Caco-2 (cell line): Measurements from ENCODE around the gene OXSR1. TPM values are rescaled to one million over a fixed set of nuclear protein-coding genes. Genes with fewer than 3 reads are reported as not detected.

Experiments used
- BruUV-seq: library from RNA; stranded (reverse); fragments of 400-500 nt; replicated peaks from 2 replicates; lab custom pipeline; 2021; lab: Mats Ljungman, UMichigan
- CTCF ChIA-PET: fragments of 300-600 bp; sonication (Branson Sonifier 250); formaldehyde crosslinking; loops from one replicate; lab custom pipeline; 2022; ENCODE audit warnings: antibody characterized with exemption; lab: Charles Lee
- POLR2A ChIA-PET: fragments of 300-600 bp; sonication (Branson Sonifier 250); formaldehyde crosslinking; loops from one replicate; lab custom pipeline; 2022; ENCODE audit warnings: antibody characterized with exemption; lab: Charles Lee
- DNase-seq, 2 experiments: peaks; one replicate each; pipeline versions ENCODE4 v3.0.0 to v3.0.0-alpha.2; 2020 to 2022
- H3K27me3 ChIP-seq: replicated peaks from 2 replicates; pipeline ENCODE4 v1.6.0; 2011; ENCODE audit warnings: low read length; ENCODE audit not compliant: control insufficient read depth, insufficient read depth
- H3K36me3 ChIP-seq: 2 replicates; pipeline ENCODE4 v1.5.1; 2011; ENCODE audit warnings: low read length; ENCODE audit not compliant: control insufficient read depth, insufficient read depth
- H3K4me1 ChIP-seq: fragments of 250-450 bp; sonication (Bioruptor Pico); 2 replicates; pipeline ENCODE4 v1.5.1; 2020; ENCODE audit warnings: mild to moderate bottlenecking
- H3K4me3 ChIP-seq: 2 replicates; pipeline ENCODE4 v1.5.1; 2011; ENCODE audit warnings: low read depth, mild to moderate bottlenecking, control low read depth, low read length
- H3K9me3 ChIP-seq: fragments of 250-450 bp; sonication (Bioruptor Pico); 2 replicates; pipeline ENCODE4 v1.5.1; 2020; ENCODE audit warnings: mild to moderate bottlenecking, moderate library complexity
- H3K27ac Mint-ChIP-seq: one replicate; pipeline ENCODE4 v1.8.0; 2022; ENCODE audit warnings: mixed read lengths; ENCODE audit not compliant: unreplicated experiment
- H3K27me3 Mint-ChIP-seq: one replicate; pipeline ENCODE4 v1.8.0; 2022; ENCODE audit warnings: mixed read lengths; ENCODE audit not compliant: insufficient read depth, unreplicated experiment
- H3K36me3 Mint-ChIP-seq: one replicate; pipeline ENCODE4 v1.8.0; 2022; ENCODE audit warnings: mild to moderate bottlenecking, mixed read lengths; ENCODE audit not compliant: insufficient read depth, unreplicated experiment
- H3K4me1 Mint-ChIP-seq: one replicate; pipeline ENCODE4 v1.8.0; 2022; ENCODE audit warnings: low read depth, mixed read lengths; ENCODE audit not compliant: unreplicated experiment
- H3K4me3 Mint-ChIP-seq: one replicate; pipeline ENCODE4 v1.8.0; 2022; ENCODE audit warnings: mild to moderate bottlenecking, moderate library complexity, mixed read lengths; ENCODE audit not compliant: unreplicated experiment
- H3K9me3 Mint-ChIP-seq: one replicate; pipeline ENCODE4 v1.8.0; 2022; ENCODE audit warnings: mixed read lengths; ENCODE audit not compliant: unreplicated experiment
- intact Hi-C: fragments of 100-400 bp; cut with micrococcal nuclease; formaldehyde crosslinking; loops from one replicate; pipeline ENCODE4 v1.10.0; 2022; ENCODE audit not compliant: unreplicated experiment
- total RNA-seq: library from RNA; stranded (reverse); gene quantifications from 2 replicates; pipeline ENCODE4 v1.2.3, GENCODE V29; 2022
- TF ChIP-seq, protein P1 (sequence below), 2 experiments: fragments of 200-600 bp in 1 of 2; IDR thresholded peaks; 1 replicate in 1 of 2; 2 replicates in 1 of 2; pipeline versions ENCODE4 v1.5.1 to v1.8.0; 2011 to 2022; ENCODE audit warnings: antibody characterized with exemption in 1 of 2, control low read depth in 1 of 2, inconsistent platforms in 1 of 2, low read depth in 1 of 2, low read length in 1 of 2, mild to moderate bottlenecking in 1 of 2, moderate library complexity in 1 of 2; ENCODE audit not compliant: insufficient read depth in 1 of 2, severe bottlenecking in 1 of 2, unreplicated experiment in 1 of 2

OXSR1 gene
- total RNA-seq, 1 experiment from 2014 or later: 39.2 TPM

DNA sequence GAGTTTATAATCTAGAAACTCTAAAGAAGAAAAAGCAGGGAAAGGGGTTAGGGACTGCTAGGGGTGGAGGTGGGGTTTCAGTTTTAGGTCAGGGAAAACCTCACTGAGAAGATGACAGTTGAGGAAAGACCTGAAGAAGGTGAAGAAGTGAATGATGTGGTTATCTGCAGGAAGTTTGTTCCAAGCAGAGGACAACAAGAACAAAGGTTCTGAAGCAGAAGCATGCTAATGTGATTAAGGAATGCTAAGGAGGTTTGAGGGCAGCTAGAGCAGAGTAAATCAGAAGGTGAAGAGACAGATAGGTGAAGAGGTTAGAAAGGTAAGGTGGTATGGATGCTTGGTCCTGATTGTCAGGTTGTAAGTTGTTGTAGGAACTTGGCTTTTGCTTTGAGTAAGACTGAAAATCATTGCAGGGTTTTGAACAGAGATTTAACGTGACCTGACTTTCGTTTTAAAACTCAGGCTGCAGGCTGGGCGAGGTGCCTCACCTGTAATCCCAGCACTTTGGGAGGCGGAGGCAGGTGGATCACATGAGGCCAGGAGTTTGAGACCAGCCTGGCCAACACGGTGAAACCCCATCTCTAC is 8.6 kb downstream of the OXSR1 start:
- no peak for DNase-seq
- H3K4me3 ChIP-seq: no peak overlapping the region
- ChIA-PET CTCF (no interaction called here), POLR2A (no interaction called here)
- H3K4me1 ChIP-seq: peaks cover 4% of the 10 kb centered on the region
- no TSS peak for BruUV-seq
- intact Hi-C loops: no loop called here
- H3K36me3 Mint-ChIP-seq: peaks cover 5% of the 10 kb centered on the region
- H3K27me3 Mint-ChIP-seq: no peaks in the 10 kb centered on the region
- H3K4me1 Mint-ChIP-seq: peaks cover 12% of the 10 kb centered on the region
- no peaks in the 10 kb centered on the region for H3K9me3 Mint-ChIP-seq
- no peak overlapping the region for H3K4me3 Mint-ChIP-seq
- H3K27me3 ChIP-seq: no peaks in the 10 kb centered on the region
- H3K27ac Mint-ChIP-seq: no peak overlapping the region
- H3K9me3 ChIP-seq: no peaks in the 10 kb centered on the region
- H3K36me3 ChIP-seq: no peaks in the 10 kb centered on the region
- TF ChIP-seq, protein P1, sequence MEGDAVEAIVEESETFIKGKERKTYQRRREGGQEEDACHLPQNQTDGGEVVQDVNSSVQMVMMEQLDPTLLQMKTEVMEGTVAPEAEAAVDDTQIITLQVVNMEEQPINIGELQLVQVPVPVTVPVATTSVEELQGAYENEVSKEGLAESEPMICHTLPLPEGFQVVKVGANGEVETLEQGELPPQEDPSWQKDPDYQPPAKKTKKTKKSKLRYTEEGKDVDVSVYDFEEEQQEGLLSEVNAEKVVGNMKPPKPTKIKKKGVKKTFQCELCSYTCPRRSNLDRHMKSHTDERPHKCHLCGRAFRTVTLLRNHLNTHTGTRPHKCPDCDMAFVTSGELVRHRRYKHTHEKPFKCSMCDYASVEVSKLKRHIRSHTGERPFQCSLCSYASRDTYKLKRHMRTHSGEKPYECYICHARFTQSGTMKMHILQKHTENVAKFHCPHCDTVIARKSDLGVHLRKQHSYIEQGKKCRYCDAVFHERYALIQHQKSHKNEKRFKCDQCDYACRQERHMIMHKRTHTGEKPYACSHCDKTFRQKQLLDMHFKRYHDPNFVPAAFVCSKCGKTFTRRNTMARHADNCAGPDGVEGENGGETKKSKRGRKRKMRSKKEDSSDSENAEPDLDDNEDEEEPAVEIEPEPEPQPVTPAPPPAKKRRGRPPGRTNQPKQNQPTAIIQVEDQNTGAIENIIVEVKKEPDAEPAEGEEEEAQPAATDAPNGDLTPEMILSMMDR (IDR thresholded peaks at IDR 0.05; ENCODE audit: insufficient read depth in 1 of 2, low read depth in 1 of 2, low read length in 1 of 2, severe bottlenecking in 1 of 2, unreplicated experiment in 1 of 2): no peak

DNA sequence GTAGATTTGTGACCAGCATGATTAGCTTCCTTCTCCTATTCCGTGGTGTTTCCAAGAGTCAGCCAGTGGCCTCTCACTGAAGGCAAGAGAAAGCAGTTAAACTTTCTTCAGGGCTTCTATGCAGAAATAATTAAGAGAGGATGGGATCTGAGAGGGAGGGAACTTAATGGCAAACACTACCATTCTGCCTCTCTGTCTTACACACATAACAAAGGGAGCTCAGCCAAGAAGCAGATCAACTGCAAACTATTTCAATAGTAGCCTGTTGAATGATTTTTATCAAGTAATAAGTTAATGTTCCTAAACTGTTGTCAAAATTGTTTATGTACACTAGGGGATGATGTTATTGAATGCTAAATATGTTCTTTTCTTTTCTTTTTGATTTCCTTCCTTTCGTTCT is 11.8 kb downstream of the OXSR1 start:
- TF ChIP-seq, protein P1 (IDR thresholded peaks at IDR 0.05; ENCODE audit: insufficient read depth in 1 of 2, low read depth in 1 of 2, low read length in 1 of 2, severe bottlenecking in 1 of 2, unreplicated experiment in 1 of 2): no peak
- Histone ChIP-seq H3K4me1 (peaks cover 4% of the 10 kb centered on the region), H3K9me3 (no peaks in the 10 kb centered on the region), H3K4me3 (no peak overlapping the region), H3K36me3 (no peaks in the 10 kb centered on the region), H3K27me3 (no peaks in the 10 kb centered on the region)
- BruUV-seq: no TSS peak
- Mint-ChIP-seq H3K4me1 (peaks cover 12% of the 10 kb centered on the region), H3K4me3 (no peak overlapping the region), H3K36me3 (peaks cover 22% of the 10 kb centered on the region), H3K27me3 (no peaks in the 10 kb centered on the region), H3K27ac (no peak overlapping the region), H3K9me3 (no peaks in the 10 kb centered on the region)
- CTCF ChIA-PET: no interaction called here
- POLR2A ChIA-PET: no interaction called here
- DNase-seq: no peak
- intact Hi-C loops: no loop called here

DNA sequence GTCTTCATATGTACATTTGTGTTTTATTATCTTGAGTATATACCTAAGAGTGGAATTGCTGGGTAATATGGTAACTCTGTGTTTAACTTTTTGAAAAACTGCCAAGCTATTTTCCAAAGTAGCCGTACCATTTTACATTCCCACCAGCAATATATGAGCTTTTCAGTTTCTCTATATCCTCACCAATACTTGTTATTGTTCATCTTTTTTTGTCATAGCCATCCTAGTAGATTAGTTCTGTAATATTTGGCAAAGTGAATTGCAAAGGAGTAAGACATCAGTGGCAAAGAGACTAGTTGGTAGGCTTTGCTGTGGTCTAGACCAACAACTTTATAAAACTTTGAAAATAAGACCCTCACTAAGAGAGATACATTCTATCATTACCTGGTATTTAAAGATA is 21.4 kb downstream of the OXSR1 start:
- H3K36me3 ChIP-seq: no peaks in the 10 kb centered on the region; the same call in 1 of the 2 replicates
- no peak overlapping the region for H3K4me3 ChIP-seq
- Mint-ChIP-seq H3K36me3 (peaks cover 34% of the 10 kb centered on the region), H3K9me3 (no peaks in the 10 kb centered on the region), H3K27ac (no peak overlapping the region), H3K4me3 (no peak overlapping the region), H3K4me1 (no peaks in the 10 kb centered on the region), H3K27me3 (no peaks in the 10 kb centered on the region)
- 0 out of 2 replicates have a peak, but pooled peaks cover 6% of the 10 kb centered on the region for H3K4me1 ChIP-seq
- DNase-seq: no peak
- CTCF ChIA-PET: no interaction called here
- intact Hi-C loops: no loop called here
- TF ChIP-seq, protein P1 (IDR thresholded peaks at IDR 0.05; ENCODE audit: insufficient read depth in 1 of 2, low read depth in 1 of 2, low read length in 1 of 2, severe bottlenecking in 1 of 2, unreplicated experiment in 1 of 2): no peak
- H3K9me3 ChIP-seq: no peaks in the 10 kb centered on the region
- H3K27me3 ChIP-seq: no peaks in the 10 kb centered on the region
- POLR2A ChIA-PET: no interaction called here
- no TSS peak for BruUV-seq
